Mucosa of gallbladder (tissue), 1 donor: ENCODE measurements around the gene ADCY1. TPM values are rescaled to one million over a fixed set of nuclear protein-coding genes. Genes with fewer than 3 reads are reported as not detected.

Experiments
- DNase-seq: peaks from one replicate; pipeline ENCODE4 v3.0.0-alpha.2; 2020; ENCODE audit warnings: low spot score
- total RNA-seq: library from RNA; stranded (reverse); gene quantifications from one replicate; pipeline ENCODE4 v1.2.1, GENCODE V29; 2021
- donor health status: DM: no; HTN: no; CAD: no.

ADCY1 gene
- total RNA-seq, 1 donor from 2014 or later = 1.5 TPM

DNA sequence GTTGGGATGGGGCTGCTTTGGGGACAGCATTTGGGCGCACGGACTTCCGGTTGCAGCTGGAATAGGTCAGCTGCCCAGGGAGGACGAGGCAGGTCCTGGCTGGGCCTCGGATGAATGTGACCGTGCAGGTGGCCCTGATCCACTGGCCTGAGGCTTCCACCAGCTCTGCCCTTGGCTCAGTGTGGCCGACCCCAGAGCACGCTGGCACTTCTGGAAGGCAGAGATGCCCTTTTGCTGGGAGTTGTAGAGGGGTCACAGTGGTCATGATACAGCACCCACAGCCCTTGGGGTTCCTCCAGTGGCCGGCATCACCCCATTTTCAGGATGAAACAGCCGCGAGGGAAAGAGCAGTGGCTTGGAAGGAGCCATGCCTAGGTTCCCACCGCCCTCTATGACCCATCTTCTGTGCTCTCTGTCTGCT is 19.0 kb downstream of the ADCY1 start:
- DNase-seq = no peak

DNA sequence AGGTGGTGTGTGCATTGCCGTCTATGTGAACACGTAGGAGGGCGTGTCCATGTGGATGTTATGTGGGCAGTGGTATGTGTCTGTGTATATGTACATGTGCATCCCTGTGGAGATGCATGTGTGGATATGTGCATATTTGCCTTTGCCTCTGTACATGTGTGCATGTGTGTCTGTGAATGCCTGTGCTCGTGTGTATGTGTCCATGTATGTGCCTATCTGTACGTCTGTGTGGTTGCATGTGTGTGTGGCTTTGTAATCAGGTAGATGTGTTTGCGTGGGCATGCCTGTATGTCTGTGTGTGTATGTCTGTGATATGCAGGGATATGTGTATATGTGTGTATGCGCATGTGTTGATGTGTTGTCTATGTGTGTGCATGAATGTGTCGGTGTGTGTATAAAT is 19.7 kb downstream of the ADCY1 start:
- no peak for DNase-seq

DNA sequence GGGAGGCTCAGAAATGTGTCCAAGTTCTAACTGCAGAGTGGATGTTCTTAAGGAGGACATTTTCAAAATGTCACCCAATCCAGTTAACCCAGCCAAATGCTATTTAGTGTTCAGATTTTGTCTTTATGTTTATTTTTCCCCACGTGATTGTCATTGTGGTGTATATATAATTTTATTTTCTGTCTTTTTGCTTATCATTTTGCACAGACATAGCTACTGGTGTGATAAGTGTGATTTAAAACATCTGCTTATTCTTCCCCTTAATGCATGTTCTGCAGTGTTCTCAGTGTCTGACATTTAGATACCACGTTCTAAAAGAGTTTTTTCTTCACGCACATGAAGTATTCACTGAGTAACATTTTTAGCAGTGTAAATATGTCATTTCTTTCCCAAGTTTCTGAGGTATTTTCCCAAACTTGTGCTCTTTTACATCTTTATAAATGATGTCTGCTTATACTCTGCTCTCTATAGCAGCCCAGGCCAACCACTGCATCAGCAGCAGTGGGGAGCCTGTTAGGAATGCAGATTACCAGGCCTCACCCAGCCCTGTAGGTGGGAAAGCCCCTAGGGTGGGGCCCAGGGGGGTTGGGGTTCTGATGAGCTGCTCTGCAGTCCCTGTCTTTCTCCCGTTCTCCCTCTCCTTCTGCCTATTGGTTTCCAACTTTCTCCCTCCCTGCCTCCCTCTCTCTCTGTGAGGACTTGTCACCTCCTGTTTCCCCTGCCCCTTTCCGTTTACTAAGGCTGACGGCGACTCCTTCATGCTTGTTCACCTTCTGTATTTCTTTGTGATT is 20.8 kb downstream of the ADCY1 start:
- no peak for DNase-seq

DNA sequence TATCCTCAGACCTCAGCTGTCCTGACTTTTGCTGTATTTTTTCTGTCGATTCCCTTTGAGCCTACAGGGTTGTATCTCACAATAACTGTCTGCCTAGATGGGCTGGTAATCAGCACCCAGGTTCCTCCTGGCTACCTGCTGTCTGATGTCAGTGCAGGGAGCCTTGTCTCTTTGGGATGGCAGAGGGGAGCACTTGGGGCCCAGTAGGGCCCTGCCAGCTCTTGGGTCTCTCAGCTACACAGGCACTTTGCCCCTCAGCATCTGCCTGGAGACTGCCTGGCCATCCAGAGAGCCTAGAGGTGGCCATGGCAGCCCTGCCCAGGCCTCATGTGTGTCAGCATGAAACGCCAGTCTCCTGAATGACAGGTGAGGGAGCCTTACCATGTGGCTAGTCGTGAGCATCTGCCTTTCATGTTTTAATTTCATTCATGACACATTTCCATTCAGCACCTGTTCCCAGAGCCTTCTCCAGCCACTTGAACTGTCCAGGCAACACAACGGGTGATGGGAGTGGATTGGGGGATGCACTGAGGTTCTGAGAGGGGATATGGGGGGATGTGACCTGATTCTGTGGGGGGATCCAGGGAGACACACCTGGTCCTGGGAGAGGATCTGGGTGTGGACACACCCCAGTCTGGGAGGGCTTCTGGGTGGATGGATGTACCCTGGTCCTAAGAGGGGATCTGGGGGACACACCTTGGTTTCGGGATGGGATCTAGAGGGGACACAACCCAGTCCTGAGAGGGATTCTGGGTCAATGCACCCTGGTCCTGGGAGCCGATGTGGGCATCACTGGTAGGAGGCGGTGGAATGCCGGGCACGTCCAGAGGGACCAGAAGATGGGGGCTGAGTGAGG is 21.9 kb downstream of the ADCY1 start:
- no peak for DNase-seq

DNA sequence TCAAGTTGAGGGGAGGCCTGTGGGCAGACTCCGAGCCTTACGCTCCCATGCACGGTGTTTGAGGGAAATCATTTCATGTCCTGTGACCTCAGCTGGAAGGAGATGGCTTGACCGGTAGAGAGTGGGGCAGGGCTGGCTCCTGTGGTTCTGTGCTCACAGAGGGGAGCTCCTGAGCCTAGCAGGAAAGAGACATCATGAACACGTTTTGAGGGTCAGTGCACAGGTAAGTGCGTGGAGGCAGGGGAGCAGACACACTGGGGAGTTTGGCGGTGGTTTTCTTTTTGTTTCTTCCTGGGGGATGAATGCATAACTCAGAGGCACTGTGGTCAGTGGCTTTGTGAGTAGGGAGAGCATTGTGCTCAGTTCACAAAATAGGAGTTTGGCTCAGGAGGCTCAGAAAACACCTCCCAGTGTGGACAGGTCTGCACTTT is 22.5 kb downstream of the ADCY1 start:
- DNase-seq = no peak

DNA sequence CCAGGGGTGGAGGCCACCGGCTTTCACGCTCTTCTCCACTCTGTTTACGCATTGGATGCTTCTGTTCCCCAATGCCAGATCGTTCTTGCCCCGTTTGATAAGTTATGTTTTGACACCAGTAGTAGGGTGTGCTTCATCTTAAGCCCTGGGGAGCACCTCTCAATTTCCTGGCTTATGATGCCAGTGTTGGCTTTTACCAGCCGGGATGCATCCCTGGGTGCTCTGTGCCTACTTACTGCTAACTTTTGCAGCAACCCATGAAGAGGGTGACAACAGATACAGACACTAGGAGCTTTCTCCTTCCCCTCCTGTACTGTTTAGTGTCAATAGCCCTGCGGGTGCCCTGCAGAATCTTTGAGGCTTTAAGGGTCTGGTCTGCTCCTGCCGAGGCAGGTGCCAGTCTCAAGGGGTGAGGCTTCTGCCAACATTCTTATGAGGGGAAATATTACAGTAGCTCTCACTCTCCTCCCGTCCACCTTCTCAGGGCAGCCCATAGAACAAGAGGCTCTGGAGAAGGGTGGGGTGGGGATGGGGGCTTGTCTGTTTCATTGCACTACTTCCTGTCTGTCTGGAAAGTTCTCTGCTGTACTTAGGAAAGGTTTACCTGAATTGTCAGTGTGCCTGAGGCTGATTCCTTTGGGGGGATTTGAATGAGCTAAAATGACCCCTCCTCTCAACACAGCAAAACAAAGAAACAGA is 23.3 kb downstream of the ADCY1 start:
- DNase-seq = no peak

DNA sequence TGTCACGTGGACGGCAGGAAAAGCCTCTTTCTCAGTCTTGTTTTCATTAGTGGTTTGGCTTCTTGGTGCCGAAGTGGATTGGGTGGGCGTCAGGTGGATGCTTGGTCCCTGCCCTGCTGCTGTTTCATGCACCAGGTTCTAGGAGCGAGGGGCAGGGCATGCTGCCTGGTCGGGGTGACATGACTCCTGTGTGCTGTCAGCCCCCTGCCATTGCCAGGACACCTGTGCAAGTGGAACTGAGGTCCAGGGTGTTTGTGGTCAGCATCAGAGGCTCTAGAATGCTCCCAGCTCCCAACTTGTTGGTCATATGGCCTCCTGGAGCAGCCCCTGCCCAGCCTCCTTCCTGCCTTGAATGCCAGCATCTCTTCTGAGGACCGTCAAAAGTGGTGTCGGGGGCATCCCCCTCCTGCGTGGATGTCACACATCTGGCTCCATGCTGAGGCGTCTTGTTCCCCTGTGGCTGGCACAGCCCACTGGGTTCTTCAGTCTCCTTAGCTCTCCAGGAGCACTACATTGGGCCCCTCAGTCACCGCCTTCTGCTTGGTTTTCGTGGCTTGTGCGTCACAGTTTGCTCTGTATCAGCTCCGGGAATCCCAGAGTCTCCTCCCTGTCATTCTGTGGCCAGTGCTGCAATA is 24.8 kb downstream of the ADCY1 start:
- DNase-seq = no peak

DNA sequence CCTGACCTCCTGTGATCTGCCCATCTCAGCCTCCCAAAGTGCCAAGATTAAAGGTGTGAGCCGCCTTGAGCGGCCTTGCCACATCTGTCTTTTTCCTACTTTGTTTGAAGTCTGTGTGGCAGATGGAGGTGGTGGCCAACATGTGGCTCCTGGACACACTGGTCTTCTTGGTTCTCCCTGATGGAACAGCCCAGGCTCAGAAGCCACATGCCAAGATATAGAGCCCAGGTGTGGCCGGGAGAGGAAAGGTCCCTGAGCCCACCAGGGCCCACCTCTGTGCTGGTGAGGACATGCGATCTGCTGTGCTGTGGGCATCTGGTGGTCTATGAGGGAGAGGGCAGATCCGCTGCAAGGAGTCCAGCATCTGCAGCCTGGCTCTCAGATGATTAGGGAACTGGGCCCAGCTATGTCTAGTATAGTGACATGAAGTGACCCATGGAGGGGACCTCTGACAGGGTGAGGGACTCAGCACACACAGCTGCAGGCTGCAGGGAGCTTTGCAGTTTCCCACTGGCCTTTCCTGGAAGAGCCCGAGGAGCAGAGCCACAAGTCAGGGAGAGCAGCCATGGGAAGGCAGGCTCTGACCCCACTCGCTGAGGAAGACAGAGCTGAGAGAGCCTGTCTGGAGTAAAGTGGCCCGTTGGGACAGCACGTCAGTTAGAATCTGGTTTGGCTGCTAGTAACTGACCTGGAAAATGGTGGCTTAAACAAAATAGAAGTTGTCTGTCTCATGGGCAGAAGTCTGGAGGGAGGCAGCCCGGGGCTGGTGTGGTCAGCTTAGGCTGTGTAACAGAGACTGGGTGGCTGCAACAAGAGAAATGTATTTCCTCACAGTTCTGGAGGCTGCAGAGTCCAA is 25.9 kb downstream of the ADCY1 start:
- DNase-seq = no peak

DNA sequence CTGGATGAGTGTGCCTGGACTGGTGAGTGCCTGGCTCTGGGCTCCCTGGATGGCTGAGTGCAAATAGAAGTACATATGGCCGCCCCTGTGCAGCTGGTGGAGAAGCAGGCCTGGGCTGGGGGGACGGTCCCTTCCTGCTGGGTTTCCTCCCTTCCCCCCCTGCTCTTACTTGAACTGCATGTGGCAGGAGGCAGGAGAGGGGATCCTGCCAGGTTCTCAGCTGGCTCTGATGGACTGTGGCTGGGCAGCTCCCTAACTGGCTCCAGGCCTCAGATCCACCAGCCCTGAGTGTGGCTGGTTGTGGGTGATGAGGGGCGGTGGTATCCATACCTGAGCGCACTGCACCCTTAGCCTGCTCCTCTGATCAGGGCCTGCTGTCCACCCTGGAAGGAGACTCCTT is 26.9 kb downstream of the ADCY1 start:
- DNase-seq = no peak

DNA sequence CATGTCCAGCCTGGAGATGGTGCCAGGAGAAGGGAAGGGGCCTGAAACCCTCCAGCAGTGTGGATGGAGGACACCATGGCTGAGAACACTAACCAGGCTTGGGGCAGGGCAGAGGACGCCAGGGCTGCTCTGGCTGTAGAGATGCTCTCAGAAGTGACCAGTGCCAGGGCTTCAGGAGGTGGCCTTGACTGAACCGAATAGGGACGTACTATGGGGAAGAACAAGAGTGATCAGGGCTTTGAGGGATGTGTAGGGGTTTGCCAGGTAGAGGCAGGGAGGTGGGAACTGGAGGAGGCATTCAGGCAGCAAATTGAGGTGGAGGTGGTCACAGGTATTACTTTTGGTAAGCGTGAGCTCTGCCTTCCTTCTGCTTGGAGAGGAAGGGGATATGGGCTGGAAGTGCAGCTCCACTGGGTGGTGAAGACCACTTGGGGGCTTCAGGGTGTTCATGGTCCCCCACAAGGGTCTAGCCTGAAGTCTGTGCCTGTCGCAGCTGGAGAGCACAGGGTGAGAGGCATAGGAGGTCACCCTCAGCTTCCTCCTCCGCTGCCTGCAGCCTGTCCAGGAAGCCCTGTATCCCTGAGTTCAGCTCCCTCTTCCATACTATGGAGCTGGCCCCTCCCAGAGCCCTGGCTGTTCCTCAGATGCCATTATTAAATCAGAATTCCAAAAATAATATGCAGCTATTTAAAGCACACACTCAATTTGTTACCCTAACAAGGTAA is 27.8 kb downstream of the ADCY1 start:
- DNase-seq = no peak

DNA sequence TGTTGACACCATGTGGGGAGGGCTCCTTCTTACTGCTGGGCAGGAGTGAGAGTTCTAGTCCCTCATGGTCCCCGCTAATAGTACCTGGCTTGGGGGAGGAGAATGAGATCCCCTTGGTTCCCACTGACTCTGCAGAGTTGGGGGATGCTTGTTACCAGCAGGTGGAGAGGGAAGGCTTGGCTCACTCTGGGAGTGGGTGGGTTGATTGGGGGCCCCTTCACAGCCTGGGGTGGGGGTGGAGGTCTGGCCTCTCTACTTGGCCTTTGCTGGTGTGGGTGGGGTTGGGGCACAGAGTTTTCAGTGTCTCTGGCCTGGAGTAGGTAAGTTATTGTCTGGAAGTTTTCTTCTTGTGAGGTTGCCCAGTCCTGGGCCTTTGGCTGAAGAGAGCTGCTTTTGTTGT is 31.9 kb downstream of the ADCY1 start:
- DNase-seq = no peak

DNA sequence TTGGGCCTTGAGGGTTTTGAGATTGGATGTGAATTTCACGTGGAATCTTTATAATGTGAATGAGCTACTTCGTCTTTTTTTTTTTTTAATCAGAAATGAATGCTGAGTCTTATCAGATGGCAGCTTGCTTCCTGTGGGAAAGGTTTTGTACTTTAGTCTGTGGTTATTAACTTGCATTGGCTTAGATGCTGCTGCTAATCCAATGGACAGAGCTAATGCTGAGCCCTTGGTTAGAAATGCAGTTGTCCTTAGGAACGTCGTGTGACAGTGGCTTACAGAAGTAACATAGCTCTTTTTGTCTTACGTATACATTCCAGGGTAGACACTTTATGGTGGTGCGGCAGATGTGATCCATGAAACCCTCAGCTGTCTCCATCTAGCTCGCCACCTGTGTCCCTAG is 32.8 kb downstream of the ADCY1 start:
- DNase-seq = no peak

DNA sequence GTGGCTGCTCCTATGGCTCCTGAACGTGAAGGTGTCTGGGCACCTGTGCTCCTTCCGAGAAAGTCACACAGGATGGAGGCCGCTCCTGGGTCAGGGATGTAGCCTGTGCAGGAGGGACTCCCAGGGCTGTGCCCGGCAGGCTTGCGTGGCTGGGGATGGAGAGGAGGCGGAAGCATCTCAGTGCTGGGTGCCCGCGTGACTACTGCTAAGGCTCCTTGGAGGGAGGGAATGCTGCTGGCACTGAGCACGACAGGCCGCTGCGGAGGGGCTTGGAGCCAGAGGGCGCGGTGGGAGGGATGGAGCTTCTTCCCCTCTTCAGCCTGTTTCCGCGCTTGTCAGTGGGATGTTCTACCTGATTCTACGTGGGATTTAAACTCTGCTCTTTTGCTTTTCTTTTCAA is 35.0 kb downstream of the ADCY1 start:
- DNase-seq = no peak

DNA sequence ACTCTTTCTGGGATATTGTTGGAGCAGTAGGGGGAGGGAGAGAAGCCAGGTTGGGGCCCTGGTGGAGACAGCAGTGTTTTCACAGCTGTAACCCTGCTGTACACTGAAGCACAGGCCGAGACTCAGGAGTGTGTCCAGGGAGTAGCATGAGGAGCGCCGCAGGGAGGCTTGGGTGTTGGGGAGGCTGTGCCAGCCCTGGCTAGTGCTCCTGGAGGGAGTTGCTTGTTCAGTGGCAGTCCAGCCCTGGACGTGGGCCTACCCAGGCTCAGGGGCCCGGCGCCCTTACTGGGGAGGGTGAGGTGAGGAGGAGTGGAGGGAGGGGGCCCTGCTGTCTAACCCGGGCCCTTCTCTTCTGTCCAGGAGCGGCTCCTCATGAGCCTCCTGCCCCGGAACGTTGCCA is 35.9 kb downstream of the ADCY1 start:
- DNase-seq = peak; percentile 6

DNA sequence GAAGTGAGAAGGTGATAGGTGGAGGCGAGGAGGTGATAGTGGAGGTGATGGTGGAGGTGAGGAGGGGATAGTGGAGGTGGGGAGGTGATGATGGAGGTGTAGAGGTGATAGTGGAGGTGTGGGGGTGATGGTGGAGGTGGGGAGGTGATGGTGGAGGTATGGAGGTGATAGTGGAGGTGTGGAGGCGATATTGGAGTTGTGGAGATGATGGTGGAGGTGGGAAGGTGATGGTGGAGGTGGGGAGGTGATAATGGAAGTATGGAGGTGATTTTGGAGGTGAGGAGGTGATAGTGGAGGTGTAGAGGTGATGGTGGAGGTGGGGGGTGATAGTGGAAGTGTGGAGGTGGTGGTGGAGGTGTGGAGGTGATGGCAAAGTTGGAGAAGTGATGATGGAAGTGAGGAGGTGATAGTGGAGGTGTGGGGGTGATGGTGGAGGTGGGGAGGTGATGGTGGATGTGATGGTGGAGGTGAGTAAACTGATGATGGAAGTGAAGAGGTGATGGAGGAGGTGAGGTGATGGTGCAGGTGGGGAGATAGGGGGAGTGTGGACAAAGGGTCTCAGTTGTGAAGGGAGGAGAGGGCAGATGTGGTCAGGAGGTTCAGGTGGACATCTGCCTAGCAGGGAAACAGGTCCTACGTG is 36.6 kb downstream of the ADCY1 start:
- no peak for DNase-seq

DNA sequence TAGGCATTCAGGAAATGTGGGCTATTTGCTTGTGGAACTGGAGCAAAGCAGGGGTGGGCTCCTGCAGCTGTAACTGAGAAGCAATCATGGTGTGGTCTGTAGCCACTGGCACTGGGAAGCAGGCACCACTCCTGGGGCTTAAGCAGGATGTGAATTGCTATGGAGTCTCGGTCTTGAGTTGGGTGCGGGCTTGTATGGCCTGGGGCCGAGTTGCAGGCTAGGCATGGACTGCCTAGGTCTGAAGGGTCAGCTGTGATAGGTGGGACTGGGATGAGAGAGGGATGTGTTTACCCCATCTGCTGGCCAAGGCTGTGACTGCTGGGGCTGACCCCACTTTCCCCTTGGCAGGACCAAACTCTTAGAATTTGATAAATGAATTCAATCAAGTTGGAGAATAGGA is 43.0 kb downstream of the ADCY1 start:
- no peak for DNase-seq

DNA sequence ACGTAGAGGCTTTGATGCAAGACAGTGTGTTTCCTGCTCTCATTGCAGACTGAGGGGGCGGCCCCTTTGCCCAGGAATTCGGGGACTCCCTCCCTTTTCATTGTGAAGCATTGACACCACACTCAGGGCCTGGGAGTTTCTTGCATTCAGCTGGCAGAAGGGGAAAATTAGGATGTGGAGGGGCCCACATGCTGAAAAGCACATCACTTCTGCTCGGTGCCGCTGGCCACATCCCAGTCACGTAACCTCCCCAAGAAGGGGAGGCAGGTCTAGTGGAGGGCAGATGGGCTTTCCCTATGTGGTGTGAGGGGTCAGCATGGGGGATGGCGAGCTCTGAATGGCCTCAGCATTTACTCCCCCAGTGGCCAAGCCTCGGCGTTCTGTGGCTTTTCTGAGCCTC is 47.9 kb downstream of the ADCY1 start:
- no peak for DNase-seq

DNA sequence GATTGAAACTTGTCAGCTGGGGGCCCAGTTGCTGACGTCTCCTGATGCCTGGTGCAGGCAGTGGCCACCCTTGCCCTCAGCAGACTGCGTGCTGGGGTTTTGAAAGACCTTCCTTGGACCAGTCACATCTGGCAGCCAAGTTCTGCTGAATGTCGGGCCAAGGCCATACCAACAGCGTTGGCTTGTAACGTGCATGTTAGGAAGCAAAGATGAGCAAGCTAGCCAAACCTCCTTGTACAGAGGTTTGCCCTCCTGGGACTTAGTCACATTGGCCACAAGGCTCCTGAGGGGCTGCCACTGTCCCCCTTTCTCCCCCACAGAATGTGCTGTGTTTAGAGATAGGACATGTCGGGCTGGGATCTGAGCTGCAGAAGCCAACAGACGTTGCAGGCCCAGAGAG is 49.0 kb downstream of the ADCY1 start:
- DNase-seq = no peak

DNA sequence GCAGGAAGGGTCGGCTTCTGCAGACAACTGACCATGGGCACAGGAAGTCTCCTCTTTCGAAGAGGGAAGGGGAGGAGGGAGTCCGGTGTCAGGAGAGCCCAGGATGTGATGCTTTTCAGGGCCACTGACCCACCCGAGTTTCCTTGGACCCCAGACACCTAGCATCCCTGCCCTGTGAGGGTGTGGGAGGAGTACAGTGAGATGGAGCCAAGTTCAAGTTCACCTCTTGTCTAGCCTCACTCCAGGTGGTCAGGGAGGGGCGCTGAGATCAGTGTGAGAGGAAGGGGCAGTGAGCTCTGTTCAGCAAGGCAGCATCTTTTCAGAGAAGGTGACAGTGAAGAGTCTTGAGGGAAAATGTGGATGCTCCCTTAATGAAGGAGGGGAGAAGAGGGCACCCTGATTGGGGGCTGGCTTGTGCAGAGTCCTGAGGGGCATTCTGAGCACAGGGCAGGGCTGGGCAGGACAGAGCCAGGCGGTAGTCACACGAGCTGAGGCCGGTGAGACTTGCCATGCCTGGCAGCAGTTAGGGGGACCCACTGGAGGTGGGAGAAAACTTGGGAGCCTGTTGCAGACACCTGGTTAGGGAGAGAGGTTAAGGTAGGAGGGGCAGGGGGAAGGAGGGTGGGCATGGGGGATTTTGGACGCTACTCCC is 49.7 kb downstream of the ADCY1 start:
- no peak for DNase-seq
